SU-DHL-6 (cell line): ENCODE data around the gene ANKS1B.

Source experiments
- EZH2phosphoT487 ChIP-seq: fragments of 200-600 bp; sonication (generic), shearing (Covaris generic); conservative IDR thresholded peaks from 2 replicates; pipeline ENCODE4 v1.6.1; 2018; ENCODE audit warnings: mild to moderate bottlenecking, antibody characterized with exemption, low read length, moderate library complexity, mixed read lengths
- TF ChIP-seq, protein P1 (sequence below): fragments of 200-600 bp; sonication (generic); IDR thresholded peaks from one replicate; pipeline ENCODE4 v1.5.1; 2017; ENCODE audit warnings: antibody characterized with exemption, mild to moderate bottlenecking, low read length, moderate library complexity; ENCODE audit not compliant: insufficient read depth, poor library complexity, severe bottlenecking

- TF ChIP-seq, protein P1, sequence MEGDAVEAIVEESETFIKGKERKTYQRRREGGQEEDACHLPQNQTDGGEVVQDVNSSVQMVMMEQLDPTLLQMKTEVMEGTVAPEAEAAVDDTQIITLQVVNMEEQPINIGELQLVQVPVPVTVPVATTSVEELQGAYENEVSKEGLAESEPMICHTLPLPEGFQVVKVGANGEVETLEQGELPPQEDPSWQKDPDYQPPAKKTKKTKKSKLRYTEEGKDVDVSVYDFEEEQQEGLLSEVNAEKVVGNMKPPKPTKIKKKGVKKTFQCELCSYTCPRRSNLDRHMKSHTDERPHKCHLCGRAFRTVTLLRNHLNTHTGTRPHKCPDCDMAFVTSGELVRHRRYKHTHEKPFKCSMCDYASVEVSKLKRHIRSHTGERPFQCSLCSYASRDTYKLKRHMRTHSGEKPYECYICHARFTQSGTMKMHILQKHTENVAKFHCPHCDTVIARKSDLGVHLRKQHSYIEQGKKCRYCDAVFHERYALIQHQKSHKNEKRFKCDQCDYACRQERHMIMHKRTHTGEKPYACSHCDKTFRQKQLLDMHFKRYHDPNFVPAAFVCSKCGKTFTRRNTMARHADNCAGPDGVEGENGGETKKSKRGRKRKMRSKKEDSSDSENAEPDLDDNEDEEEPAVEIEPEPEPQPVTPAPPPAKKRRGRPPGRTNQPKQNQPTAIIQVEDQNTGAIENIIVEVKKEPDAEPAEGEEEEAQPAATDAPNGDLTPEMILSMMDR, result peak; percentile 44
- no peak for TF ChIP-seq EZH2phosphoT487
Measured at GRCh38 chr12:99658671-99659349, 325.9 kb downstream of the ANKS1B start.
